ENCODE measurements around the gene SLC37A2. TPM values are rescaled to one million over a fixed set of nuclear protein-coding genes. Genes with fewer than 3 reads are reported as not detected.

Gene SLC37A2
- total RNA-seq, 1 experiment from 2014 or later: 5.2 TPM

GRCh38 chr11:125093502-125093901 lies 30.4 kb downstream of the SLC37A2 start:
- Mint-ChIP-seq H3K4me3 (ENCODE audit: unreplicated experiment) (no peak overlapping the region), H3K9me3 (ENCODE audit: unreplicated experiment) (no peaks in the 10 kb centered on the region), H3K27ac (ENCODE audit: low read depth, unreplicated experiment) (no peak overlapping the region), H3K27me3 (ENCODE audit: insufficient read depth, unreplicated experiment) (no peaks in the 10 kb centered on the region), H3K4me1 (ENCODE audit: insufficient read depth, unreplicated experiment) (peaks cover 8% of the 10 kb centered on the region), H3K36me3 (ENCODE audit: insufficient read depth, unreplicated experiment) (peaks cover 18% of the 10 kb centered on the region)
- intact Hi-C loops (cut with micrococcal nuclease): no loop called here
- BruUV-seq (replicated peaks): no TSS peak
- ChIA-PET CTCF (interaction anchor here (0.7 to 3.9 kb wide), 3 partner anchors 20 to 333 kb away, joined by 3 to 16 read pairs (median 4); no protein-coding TSS in a partner anchor), POLR2A (no interaction called here)
- DNase-seq (ENCODE audit: unreplicated experiment): no peak
- no peak for TF ChIP-seq CTCF (IDR thresholded peaks at IDR 0.05; ENCODE audit: unreplicated experiment)

- ChIA-PET POLR2A (interaction anchor here (2.5 kb wide), 1 partner anchor 11 kb away, joined by 7 read pairs; no protein-coding TSS in a partner anchor), CTCF (interaction anchor here (0.6 to 3.9 kb wide), 4 partner anchors 17 to 81 kb away, joined by 3 to 16 read pairs (median 4); no protein-coding TSS in a partner anchor)
- DNase-seq (ENCODE audit: unreplicated experiment): no peak
- Mint-ChIP-seq H3K27ac (ENCODE audit: low read depth, unreplicated experiment) (no peak overlapping the region), H3K36me3 (ENCODE audit: insufficient read depth, unreplicated experiment) (peaks cover 19% of the 10 kb centered on the region), H3K4me3 (ENCODE audit: unreplicated experiment) (no peak overlapping the region), H3K9me3 (ENCODE audit: unreplicated experiment) (no peaks in the 10 kb centered on the region), H3K27me3 (ENCODE audit: insufficient read depth, unreplicated experiment) (no peaks in the 10 kb centered on the region), H3K4me1 (ENCODE audit: insufficient read depth, unreplicated experiment) (peaks cover 8% of the 10 kb centered on the region)
- no peak for TF ChIP-seq CTCF (IDR thresholded peaks at IDR 0.05; ENCODE audit: unreplicated experiment)
- intact Hi-C loops (cut with micrococcal nuclease): no loop called here
- BruUV-seq (replicated peaks): no TSS peak
These were observed 31.6 kb downstream of the SLC37A2 start for GRCh38 chr11:125094731-125095130.

- intact Hi-C loops (cut with micrococcal nuclease): no loop called here
- no peak for DNase-seq (ENCODE audit: unreplicated experiment)
- ChIA-PET POLR2A (interaction anchor here (0.6 to 1.2 kb wide), 2 partner anchors 9 to 12 kb away, joined by 3 to 4 read pairs; partner anchors contain the start of gene TMEM218), CTCF (interaction anchor here (0.7 to 2.2 kb wide), 4 partner anchors 9 to 823 kb away, joined by 3 to 6 read pairs (median 4); no protein-coding TSS in a partner anchor)
- TF ChIP-seq CTCF (IDR thresholded peaks at IDR 0.05; ENCODE audit: unreplicated experiment): no peak
- BruUV-seq (replicated peaks): no TSS peak
- Mint-ChIP-seq H3K36me3 (ENCODE audit: insufficient read depth, unreplicated experiment) (peaks cover 22% of the 10 kb centered on the region), H3K4me1 (ENCODE audit: insufficient read depth, unreplicated experiment) (no peaks in the 10 kb centered on the region), H3K27me3 (ENCODE audit: insufficient read depth, unreplicated experiment) (no peaks in the 10 kb centered on the region), H3K4me3 (ENCODE audit: unreplicated experiment) (no peak overlapping the region), H3K27ac (ENCODE audit: low read depth, unreplicated experiment) (no peak overlapping the region), H3K9me3 (ENCODE audit: unreplicated experiment) (no peaks in the 10 kb centered on the region)
These were observed 37.0 kb downstream of the SLC37A2 start for GRCh38 chr11:125100136-125100535.

- Mint-ChIP-seq H3K36me3 (ENCODE audit: insufficient read depth, unreplicated experiment) (peaks cover 29% of the 10 kb centered on the region), H3K9me3 (ENCODE audit: unreplicated experiment) (no peaks in the 10 kb centered on the region), H3K4me1 (ENCODE audit: insufficient read depth, unreplicated experiment) (peaks cover 11% of the 10 kb centered on the region), H3K4me3 (ENCODE audit: unreplicated experiment) (no peak overlapping the region), H3K27ac (ENCODE audit: low read depth, unreplicated experiment) (no peak overlapping the region), H3K27me3 (ENCODE audit: insufficient read depth, unreplicated experiment) (no peaks in the 10 kb centered on the region)
- ChIA-PET POLR2A (no interaction called here), CTCF (interaction anchor here (1.0 kb wide), 1 partner anchor 10 kb away, joined by 4 read pairs; the partner anchor contains the start of gene TMEM218)
- intact Hi-C loops (cut with micrococcal nuclease): no loop called here
- no TSS peak for BruUV-seq (replicated peaks)
- no peak for DNase-seq (ENCODE audit: unreplicated experiment)
- no peak for TF ChIP-seq CTCF (IDR thresholded peaks at IDR 0.05; ENCODE audit: unreplicated experiment)
These were observed 38.5 kb downstream of the SLC37A2 start for GRCh38 chr11:125101596-125101995.

All from MCF 10A (cell line).